Effector memory CD4-positive, alpha-beta T cell (primary cell): Measurements from ENCODE around the gene SLC33A1.
"Not testable (repeated sequence)": the region's sequence is repeated elsewhere in the genome, so short reads cannot be mapped to it uniquely, and the experiment has no call there.

Experiments
- DNase-seq, 3 donors: peaks; one replicate each; pipeline ENCODE4 v3.0.0-alpha.2; 2020
- H3K27ac ChIP-seq: 2 replicates; pipeline ENCODE4 v1.7.0; 2013; ENCODE audit warnings: mild to moderate bottlenecking, low read length, moderate library complexity; ENCODE audit not compliant: insufficient read depth, poor library complexity, severe bottlenecking
- H3K27me3 ChIP-seq: replicated peaks from 2 replicates; pipeline ENCODE4 v1.7.0; 2013; ENCODE audit warnings: mild to moderate bottlenecking, low read length; ENCODE audit not compliant: insufficient read depth, control insufficient read depth, poor library complexity, severe bottlenecking
- H3K36me3 ChIP-seq: 2 replicates; pipeline ENCODE4 v1.7.0; 2013; ENCODE audit warnings: mild to moderate bottlenecking, low read length, moderate library complexity; ENCODE audit not compliant: control insufficient read depth, insufficient read depth
- H3K4me1 ChIP-seq: 2 replicates; pipeline ENCODE4 v1.7.0; 2013; ENCODE audit warnings: low read length, mild to moderate bottlenecking; ENCODE audit not compliant: control insufficient read depth, insufficient read depth, poor library complexity, severe bottlenecking
- H3K4me3 ChIP-seq: 2 replicates; pipeline ENCODE4 v1.7.0; 2013; ENCODE audit warnings: low read length, low read depth, mild to moderate bottlenecking; ENCODE audit not compliant: insufficient read depth, poor library complexity, severe bottlenecking
- H3K9me3 ChIP-seq: 2 replicates; pipeline ENCODE4 v1.7.0; 2013; ENCODE audit warnings: mild to moderate bottlenecking, low read length, moderate library complexity; ENCODE audit not compliant: control insufficient read depth
- total RNA-seq, 3 donors: gene quantifications; one replicate each; lab custom pipeline; 2026; lab: John Stamatoyannopoulos, UW

The SLC33A1 gene
- 3.0 to 6.0 (median 5.0) reads per million in 3 donors for total RNA-seq

DNA sequence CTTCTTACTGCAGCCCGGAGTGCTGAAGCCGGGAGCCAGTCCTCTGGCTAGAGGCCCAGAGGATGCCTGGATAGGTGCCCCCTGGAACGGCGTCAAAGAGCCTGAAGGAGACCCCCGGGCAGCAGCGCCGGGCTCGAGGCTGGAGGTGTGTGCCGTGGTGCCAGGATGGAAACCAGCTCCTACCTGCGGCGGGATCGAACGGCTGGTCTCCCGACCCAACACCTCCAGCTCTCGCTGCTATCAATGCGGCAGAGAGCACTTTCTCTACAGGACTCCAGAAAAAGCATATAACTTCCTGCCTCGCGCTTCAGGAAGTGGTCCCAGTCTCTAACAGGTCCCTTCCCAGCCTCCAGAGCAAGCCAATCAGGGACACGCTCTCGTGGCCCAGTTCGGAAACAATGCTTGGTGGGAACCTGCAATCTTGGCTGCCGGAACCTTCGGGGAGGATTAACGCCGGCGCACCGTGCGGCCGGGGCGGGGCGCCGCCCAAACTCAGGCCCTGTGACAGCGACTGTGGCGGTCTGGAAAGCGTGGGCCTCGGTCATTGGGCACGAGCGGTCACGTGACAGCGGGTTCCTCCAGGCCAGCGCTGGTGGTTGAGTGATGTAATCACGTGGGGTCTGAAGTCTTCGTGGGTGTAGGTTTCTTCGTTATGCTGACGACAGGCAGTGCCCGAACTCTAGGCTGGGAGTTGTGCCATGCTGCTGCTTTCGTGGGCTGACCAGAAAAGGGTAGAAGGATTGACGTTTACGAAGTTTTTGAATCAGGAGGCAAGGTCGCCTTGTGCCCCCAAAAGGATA, at the start of gene SLC33A1:
Gene SLC33A1, minus strand, starts transcription at position 287 of the 800 bp plus-strand sequence. CDS start 430 bp downstream, outside the sequence.
- DNase-seq: peak; percentile 98 to 99 (median 99)
- H3K4me1 ChIP-seq: peaks cover 26% of the 10 kb centered on the region
- H3K36me3 ChIP-seq: no peaks in the 10 kb centered on the region
- H3K4me3 ChIP-seq: peak within 1 kb of the TSS; percentile 90
- no peaks in the 10 kb centered on the region for H3K9me3 ChIP-seq
- no peaks in the 10 kb centered on the region for H3K27me3 ChIP-seq
- peak within 1 kb of the TSS; percentile 86 for H3K27ac ChIP-seq

DNA sequence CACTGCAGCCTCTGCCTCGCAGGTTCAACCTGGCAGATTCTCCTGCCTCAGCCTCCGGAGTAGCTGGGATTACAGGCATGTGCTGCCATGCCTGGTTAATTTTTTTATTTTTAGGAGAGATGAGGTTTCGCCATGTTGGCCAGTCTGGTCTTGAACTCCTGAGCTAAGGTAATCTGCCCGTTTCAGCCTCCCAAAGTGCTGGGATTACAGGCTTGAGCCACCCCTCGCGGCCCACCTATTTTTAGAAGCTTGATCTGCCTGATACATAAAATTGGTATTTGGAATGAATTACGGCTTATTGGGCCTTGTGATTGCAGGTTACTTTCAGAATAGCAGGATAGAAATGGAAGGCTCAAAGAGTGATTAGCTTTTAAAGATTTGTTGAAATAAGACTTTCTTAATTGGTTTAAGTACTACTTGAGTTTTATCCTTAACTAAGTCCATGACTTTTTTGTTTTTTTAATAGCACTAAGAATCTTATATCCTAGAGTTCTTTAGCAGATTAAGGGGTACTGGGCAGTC, 41.2 kb upstream of the SLC33A1 start:
- Histone ChIP-seq H3K4me1 (no peaks in the 10 kb centered on the region), H3K27me3 (no peaks in the 10 kb centered on the region), H3K9me3 (no peaks in the 10 kb centered on the region), H3K36me3 (peaks cover 31% of the 10 kb centered on the region), H3K27ac (no peak overlapping the region), H3K4me3 (no peak overlapping the region)
- DNase-seq: no peak

DNA sequence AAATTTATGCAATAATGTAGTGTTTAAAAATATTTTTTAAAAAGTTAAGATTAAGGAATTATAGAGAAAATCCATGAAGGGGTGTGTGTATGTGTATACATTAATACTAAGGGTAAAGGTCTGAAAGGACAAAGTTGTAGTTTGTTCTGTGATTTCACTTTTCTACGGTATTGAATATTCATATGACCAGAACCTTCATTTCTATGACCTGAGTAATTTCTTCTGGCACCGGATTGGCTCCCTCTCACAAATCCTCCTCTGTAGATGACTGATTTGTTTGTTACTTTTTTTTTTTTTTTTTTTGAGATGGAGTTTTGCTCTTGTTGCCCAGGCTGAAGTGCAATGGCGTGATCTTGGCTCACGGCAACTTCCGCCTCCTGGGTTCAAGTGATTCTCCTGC, 37.1 kb upstream of the SLC33A1 start:
- H3K27ac ChIP-seq: no peak overlapping the region
- H3K4me3 ChIP-seq: no peak overlapping the region
- H3K36me3 ChIP-seq: peaks cover 12% of the 10 kb centered on the region
- no peaks in the 10 kb centered on the region for H3K4me1 ChIP-seq
- H3K27me3 ChIP-seq: no peaks in the 10 kb centered on the region
- no peaks in the 10 kb centered on the region for H3K9me3 ChIP-seq
- no peak for DNase-seq

DNA sequence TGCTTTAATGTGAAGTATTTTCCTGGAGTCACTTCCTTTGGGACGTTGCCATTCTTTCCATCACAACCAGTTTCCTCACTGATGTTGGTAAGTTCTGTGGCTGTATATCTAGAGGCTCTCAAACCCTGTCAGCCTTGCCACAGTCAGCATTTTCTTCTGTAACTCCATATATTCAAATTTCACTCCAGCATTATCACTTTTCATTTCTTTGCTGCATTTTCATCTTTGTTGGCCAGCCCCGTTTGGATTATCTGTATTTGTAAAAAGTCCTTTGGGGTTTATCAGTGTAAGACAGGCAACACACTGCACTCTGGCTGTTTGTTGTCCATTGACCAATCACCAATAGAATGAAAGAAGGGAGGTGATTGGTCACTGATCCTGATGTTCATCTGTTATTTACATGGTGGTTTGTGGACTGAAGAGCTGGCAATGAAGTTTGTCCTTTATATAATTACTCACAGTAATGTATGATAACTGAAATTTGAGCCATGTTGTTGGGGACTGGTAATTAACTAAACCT, 36.5 kb upstream of the SLC33A1 start:
- Histone ChIP-seq H3K9me3 (no peaks in the 10 kb centered on the region), H3K27me3 (no peaks in the 10 kb centered on the region), H3K4me3 (no peak overlapping the region), H3K4me1 (no peaks in the 10 kb centered on the region), H3K36me3 (peaks cover 12% of the 10 kb centered on the region), H3K27ac (no peak overlapping the region)
- DNase-seq: no peak

DNA sequence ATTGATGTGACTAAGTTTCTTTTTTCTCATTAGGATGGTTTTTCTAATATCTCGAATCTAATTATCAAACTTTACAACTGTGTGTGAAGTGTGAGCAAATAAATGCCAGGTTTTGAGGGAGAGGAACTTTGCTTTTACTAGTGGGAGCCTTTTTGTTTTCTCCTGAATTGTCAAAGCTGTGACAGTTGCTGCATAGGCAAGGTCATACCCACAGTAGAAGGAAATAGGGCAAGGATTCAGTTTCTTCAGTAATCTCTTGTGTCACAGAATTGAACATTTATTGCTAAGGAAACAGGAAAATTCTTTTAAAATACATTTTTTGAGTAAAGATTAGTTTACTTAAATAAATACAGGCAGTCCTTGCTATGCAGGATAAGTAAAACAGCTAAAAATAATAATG, 35.7 kb upstream of the SLC33A1 start:
- no peaks in the 10 kb centered on the region for H3K4me1 ChIP-seq
- H3K4me3 ChIP-seq: no peak overlapping the region
- peaks cover 11% of the 10 kb centered on the region for H3K36me3 ChIP-seq
- H3K9me3 ChIP-seq: no peaks in the 10 kb centered on the region
- H3K27me3 ChIP-seq: no peaks in the 10 kb centered on the region
- no peak for DNase-seq
- no peak overlapping the region for H3K27ac ChIP-seq

DNA sequence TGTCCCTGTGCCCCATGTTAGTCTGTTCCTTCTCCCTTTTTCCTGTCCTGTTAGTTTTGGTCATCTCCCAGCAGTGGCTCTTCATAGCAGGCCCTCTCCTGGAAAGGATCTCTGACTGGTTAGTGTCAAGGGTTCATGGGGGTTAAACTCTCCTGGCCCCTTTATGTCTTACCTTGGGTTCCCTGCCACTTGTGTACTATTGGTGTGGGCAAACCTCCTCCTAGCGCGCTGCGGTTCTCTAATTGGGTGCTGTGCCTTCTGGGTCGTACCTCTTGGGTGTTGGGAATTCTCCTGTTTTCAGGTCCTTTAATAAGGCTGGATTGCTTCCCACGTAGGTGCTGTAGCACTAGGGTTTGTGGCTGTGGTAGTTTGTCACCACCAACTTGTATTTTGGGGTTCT, 35.0 kb upstream of the SLC33A1 start:
- Histone ChIP-seq H3K4me3 (no peak overlapping the region), H3K9me3 (no peaks in the 10 kb centered on the region), H3K27ac (no peak overlapping the region), H3K27me3 (no peaks in the 10 kb centered on the region), H3K4me1 (no peaks in the 10 kb centered on the region), H3K36me3 (peaks cover 5% of the 10 kb centered on the region)
- DNase-seq: no peak

DNA sequence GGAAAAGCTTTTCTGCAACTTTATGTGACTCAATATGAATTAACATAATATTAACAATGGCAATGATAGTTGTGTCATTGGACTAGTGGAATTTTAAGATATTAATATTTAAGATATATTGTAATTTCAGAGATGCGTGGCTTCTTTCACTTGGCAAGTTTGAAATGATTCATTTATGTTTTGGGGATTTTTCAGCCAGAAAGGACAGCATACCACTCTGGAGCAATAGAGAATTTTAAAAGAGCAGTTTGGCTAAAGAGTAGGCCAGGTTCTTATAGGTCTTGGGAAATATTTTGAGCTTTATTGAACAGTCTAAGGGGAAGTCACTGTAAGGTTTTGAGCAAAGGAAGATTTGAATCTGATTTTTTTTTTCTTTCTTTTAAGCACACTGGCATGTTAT, 32.7 kb upstream of the SLC33A1 start:
- no peak overlapping the region for H3K27ac ChIP-seq
- DNase-seq: no peak
- no peaks in the 10 kb centered on the region for H3K9me3 ChIP-seq
- H3K27me3 ChIP-seq: no peaks in the 10 kb centered on the region
- no peak overlapping the region for H3K4me3 ChIP-seq
- H3K36me3 ChIP-seq: no peaks in the 10 kb centered on the region
- H3K4me1 ChIP-seq: no peaks in the 10 kb centered on the region

DNA sequence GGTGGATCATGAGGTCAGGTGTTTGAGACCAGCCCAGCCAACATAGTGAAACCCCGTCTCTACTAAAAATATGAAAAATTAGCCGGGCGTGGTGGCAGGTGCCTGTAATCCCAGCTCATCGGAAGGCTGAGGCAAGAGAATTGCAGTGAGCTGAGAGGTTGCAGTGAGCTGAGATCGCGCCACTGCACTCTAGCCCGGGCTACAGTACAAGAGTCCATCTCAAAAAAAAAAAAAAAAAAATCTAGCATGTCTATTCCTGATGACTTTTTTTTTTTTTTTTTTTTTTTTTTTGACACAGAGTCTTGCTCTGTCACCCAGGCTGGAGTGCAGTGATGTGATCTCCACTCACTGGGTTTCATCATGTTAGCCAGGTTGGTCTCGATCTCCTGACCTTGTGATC, 32.1 kb upstream of the SLC33A1 start:
- H3K36me3 ChIP-seq, DNase-seq, H3K9me3 ChIP-seq, H3K4me1 ChIP-seq, H3K27ac ChIP-seq, H3K27me3 ChIP-seq, H3K4me3 ChIP-seq: not testable (repeated sequence)

DNA sequence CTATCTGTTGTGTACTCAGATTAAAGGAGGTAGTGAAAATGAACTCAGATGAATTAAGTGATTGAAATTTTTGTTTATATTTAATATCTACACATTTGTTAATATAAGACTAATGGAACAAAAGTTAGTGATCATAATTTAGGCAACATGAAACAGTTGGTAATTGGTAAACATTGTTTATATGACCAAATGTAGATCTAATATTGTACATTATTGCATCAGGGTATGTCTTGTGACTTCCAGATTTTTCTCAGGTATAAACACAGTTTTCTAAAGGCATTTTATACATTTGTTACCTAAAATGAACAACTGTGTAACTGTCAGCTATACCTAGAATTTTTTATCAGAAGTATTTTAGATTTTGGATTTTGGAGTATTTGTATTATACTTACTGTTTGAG, 31.1 kb upstream of the SLC33A1 start:
- no peak overlapping the region for H3K4me3 ChIP-seq
- no peaks in the 10 kb centered on the region for H3K36me3 ChIP-seq
- no peak overlapping the region for H3K27ac ChIP-seq
- no peak for DNase-seq
- no peaks in the 10 kb centered on the region for H3K4me1 ChIP-seq
- H3K9me3 ChIP-seq: no peaks in the 10 kb centered on the region
- no peaks in the 10 kb centered on the region for H3K27me3 ChIP-seq

DNA sequence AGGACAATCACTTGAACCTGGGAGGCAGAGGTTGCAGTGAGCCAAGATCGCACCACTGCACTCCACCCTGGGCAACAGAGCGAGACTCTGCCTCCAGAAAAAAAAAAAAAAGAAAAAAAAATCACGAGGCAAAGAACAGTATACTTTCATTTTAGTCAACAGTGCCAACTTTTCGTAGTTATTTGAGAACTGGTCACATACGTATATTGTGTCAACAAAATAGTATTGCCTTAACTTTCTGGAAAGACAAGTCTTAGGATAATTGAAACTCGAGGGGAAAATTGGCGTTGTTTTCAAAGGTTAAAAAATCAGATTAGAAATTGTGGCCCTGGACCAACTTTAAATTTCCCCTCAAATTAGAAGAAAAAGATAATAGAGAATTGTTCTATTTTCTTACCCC, 30.1 kb upstream of the SLC33A1 start:
- H3K4me1 ChIP-seq: no peaks in the 10 kb centered on the region
- no peak for DNase-seq
- H3K36me3 ChIP-seq: no peaks in the 10 kb centered on the region
- H3K4me3 ChIP-seq: no peak overlapping the region
- H3K27ac ChIP-seq: no peak overlapping the region
- H3K27me3 ChIP-seq: no peaks in the 10 kb centered on the region
- no peaks in the 10 kb centered on the region for H3K9me3 ChIP-seq
